ENCODE results near the gene ZDHHC6.

- no peak for TF ChIP-seq SIN3A (IDR thresholded peaks at IDR 0.05; ENCODE audit: borderline replicate concordance, insufficient read depth, low read length)
- TF ChIP-seq TAF1 (IDR thresholded peaks at IDR 0.05; ENCODE audit: borderline replicate concordance, insufficient read depth, low read length) = no peak
- no peak for TF ChIP-seq POLR2AphosphoS5 (IDR thresholded peaks at IDR 0.05; ENCODE audit: low read depth, low read length)
- no peak for TF ChIP-seq REST (IDR thresholded peaks at IDR 0.05; ENCODE audit: insufficient read depth in 1 of 2, low read depth in 2 of 2, low read length in 2 of 2)
- no peak for TF ChIP-seq FOXP2 (optimal IDR thresholded peaks at IDR 0.05; ENCODE audit: borderline replicate concordance, extremely low read depth, extremely low read length, insufficient read depth)
Measured at GRCh38 chr10:112384141-112384540, 62.6 kb downstream of the ZDHHC6 start.
